Measurements from ENCODE around the gene TSPYL4.

Gene TSPYL4

DNA sequence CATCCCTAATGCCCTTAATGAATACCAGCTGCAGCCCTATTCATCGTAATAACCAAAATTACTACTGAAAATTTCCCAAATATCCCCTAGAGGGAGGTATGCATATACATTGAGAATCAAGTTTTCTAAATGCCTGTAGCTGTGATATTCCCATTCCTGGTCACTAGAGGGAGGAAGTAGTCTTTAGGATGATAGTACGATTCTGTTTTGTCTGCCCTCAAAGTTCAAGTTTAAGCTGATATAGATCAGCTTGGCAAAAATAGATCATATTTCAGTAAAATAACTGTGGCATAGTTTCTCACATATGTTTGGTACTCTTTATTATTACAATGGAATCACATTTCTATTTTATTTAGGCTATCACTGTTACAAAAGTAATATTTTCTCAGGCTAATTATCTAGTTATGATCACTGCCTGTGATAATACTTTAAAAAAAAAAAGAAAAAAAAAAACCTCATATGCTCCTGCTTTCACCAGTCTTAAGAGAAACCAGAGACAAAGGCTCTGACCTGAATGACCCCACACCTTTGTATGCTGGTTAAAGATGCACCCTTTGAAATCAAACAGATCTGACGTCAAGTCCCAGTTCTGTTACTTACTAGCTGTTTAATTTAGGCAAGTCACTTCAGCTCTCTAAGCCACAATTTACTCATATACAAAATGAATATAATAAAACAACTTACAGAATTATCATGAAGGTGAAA is 14.9 kb upstream of the TSPYL4 start:
- H2BK5ac ChIP-seq (ENCODE audit: low read length), result no peak overlapping the region
- no peaks in the 10 kb centered on the region for H3K4me1 ChIP-seq (ENCODE audit: control insufficient read depth, low read depth, low read length)
- no peak overlapping the region for H3K56ac ChIP-seq (ENCODE audit: low read length)
- no peak overlapping the region for H3K18ac ChIP-seq (ENCODE audit: low read length)
- H2AK5ac ChIP-seq (ENCODE audit: low read length), result no peak overlapping the region
- no peak overlapping the region for H2BK120ac ChIP-seq (ENCODE audit: low read depth, low read length)
- H3K23ac ChIP-seq (ENCODE audit: low read length), result no peak overlapping the region
- no CpG with 5 or more reads among the region's 3 CpGs for WGBS (ENCODE audit: extremely low coverage, insufficient coverage, low lambda C conversion rate)
- no peaks in the 10 kb centered on the region for H3K27me3 ChIP-seq (ENCODE audit: insufficient read depth, low read length, poor library complexity)
- no peak overlapping the region for H4K8ac ChIP-seq (ENCODE audit: low read depth, low read length)
- no peaks in the 10 kb centered on the region for H3K79me1 ChIP-seq (ENCODE audit: low read length)
- H3K9ac ChIP-seq (ENCODE audit: low read length), result no peak overlapping the region
- H3K4me2 ChIP-seq (ENCODE audit: low read length), result no peak overlapping the region
- no peak overlapping the region for H3K27ac ChIP-seq (ENCODE audit: low read depth, low read length)
- peak; percentile 85 for DNase-seq
- no peak overlapping the region for H4K5ac ChIP-seq (ENCODE audit: low read length)
- peaks cover 1% of the 10 kb centered on the region for H3K36me3 ChIP-seq (ENCODE audit: control insufficient read depth, insufficient read depth, low read length)
- H3K4me3 ChIP-seq (ENCODE audit: low read length), result no peak overlapping the region
- H3K4ac ChIP-seq (ENCODE audit: low read depth, low read length), result no peak overlapping the region
- no peaks in the 10 kb centered on the region for H3K79me2 ChIP-seq (ENCODE audit: control insufficient read depth, insufficient read depth, low read length)
- H2BK15ac ChIP-seq (replicated peaks; ENCODE audit: low read depth), result no peak overlapping the region

- H3K23ac ChIP-seq (ENCODE audit: low read length), result no peak overlapping the region
- H3K4ac ChIP-seq (ENCODE audit: low read depth, low read length), result no peak overlapping the region
- DNase-seq, result no peak
- no peaks in the 10 kb centered on the region for H3K27me3 ChIP-seq (ENCODE audit: insufficient read depth, low read length, poor library complexity)
- no CpG with 5 or more reads among the region's 3 CpGs for WGBS (ENCODE audit: extremely low coverage, insufficient coverage, low lambda C conversion rate)
- H3K36me3 ChIP-seq (ENCODE audit: control insufficient read depth, insufficient read depth, low read length), result peaks cover 1% of the 10 kb centered on the region
- no peaks in the 10 kb centered on the region for H3K79me2 ChIP-seq (ENCODE audit: control insufficient read depth, insufficient read depth, low read length)
- H3K4me3 ChIP-seq (ENCODE audit: low read length), result no peak overlapping the region
- H3K79me1 ChIP-seq (ENCODE audit: low read length), result no peaks in the 10 kb centered on the region
- H3K27ac ChIP-seq (ENCODE audit: low read depth, low read length), result no peak overlapping the region
- H3K56ac ChIP-seq (ENCODE audit: low read length), result no peak overlapping the region
- no peak overlapping the region for H2AK5ac ChIP-seq (ENCODE audit: low read length)
- H3K4me1 ChIP-seq (ENCODE audit: control insufficient read depth, low read depth, low read length), result no peaks in the 10 kb centered on the region
- no peak overlapping the region for H2BK120ac ChIP-seq (ENCODE audit: low read depth, low read length)
- no peak overlapping the region for H4K5ac ChIP-seq (ENCODE audit: low read length)
- H3K18ac ChIP-seq (ENCODE audit: low read length), result no peak overlapping the region
- no peak overlapping the region for H2BK15ac ChIP-seq (replicated peaks; ENCODE audit: low read depth)
- H3K9ac ChIP-seq (ENCODE audit: low read length), result no peak overlapping the region
- no peak overlapping the region for H4K8ac ChIP-seq (ENCODE audit: low read depth, low read length)
- no peak overlapping the region for H3K4me2 ChIP-seq (ENCODE audit: low read length)
- no peak overlapping the region for H2BK5ac ChIP-seq (ENCODE audit: low read length)
These were observed 14.1 kb upstream of the TSPYL4 start for GRCh38 chr6:116267836-116268588.

DNA sequence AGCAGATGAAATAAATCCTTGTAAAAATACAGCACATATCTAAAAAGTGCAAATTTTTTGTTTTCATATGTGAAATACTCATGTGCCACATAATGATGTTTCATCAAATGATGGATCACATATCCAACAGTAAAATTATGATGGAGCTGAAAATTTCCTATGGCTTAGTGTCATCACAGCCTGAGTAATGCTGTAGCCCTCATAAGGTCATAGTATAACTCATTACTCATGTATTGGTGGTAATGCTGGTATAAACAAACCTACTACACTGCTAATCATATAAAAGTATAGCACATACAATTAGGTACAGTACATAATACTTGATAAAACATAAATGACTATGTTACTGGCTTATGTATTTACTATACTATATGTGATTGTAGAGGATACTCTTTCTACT is 12.9 kb upstream of the TSPYL4 start:
- Histone ChIP-seq H2AK5ac (ENCODE audit: low read length) (no peak overlapping the region), H3K56ac (ENCODE audit: low read length) (no peak overlapping the region), H3K4me2 (ENCODE audit: low read length) (no peak overlapping the region), H2BK15ac (replicated peaks; ENCODE audit: low read depth) (no peak overlapping the region), H4K5ac (ENCODE audit: low read length) (no peak overlapping the region), H2BK120ac (ENCODE audit: low read depth, low read length) (no peak overlapping the region), H3K4ac (ENCODE audit: low read depth, low read length) (no peak overlapping the region), H3K36me3 (ENCODE audit: control insufficient read depth, insufficient read depth, low read length) (peaks cover 1% of the 10 kb centered on the region), H3K4me3 (ENCODE audit: low read length) (no peak overlapping the region), H4K8ac (ENCODE audit: low read depth, low read length) (no peak overlapping the region), H3K79me1 (ENCODE audit: low read length) (no peaks in the 10 kb centered on the region), H3K27me3 (ENCODE audit: insufficient read depth, low read length, poor library complexity) (no peaks in the 10 kb centered on the region), H3K27ac (ENCODE audit: low read depth, low read length) (no peak overlapping the region), H3K9ac (ENCODE audit: low read length) (no peak overlapping the region), H3K23ac (ENCODE audit: low read length) (no peak overlapping the region), H3K18ac (ENCODE audit: low read length) (no peak overlapping the region), H2BK5ac (ENCODE audit: low read length) (no peak overlapping the region), H3K4me1 (ENCODE audit: control insufficient read depth, low read depth, low read length) (no peaks in the 10 kb centered on the region), H3K79me2 (ENCODE audit: control insufficient read depth, insufficient read depth, low read length) (no peaks in the 10 kb centered on the region)
- DNase-seq, result no peak

DNA sequence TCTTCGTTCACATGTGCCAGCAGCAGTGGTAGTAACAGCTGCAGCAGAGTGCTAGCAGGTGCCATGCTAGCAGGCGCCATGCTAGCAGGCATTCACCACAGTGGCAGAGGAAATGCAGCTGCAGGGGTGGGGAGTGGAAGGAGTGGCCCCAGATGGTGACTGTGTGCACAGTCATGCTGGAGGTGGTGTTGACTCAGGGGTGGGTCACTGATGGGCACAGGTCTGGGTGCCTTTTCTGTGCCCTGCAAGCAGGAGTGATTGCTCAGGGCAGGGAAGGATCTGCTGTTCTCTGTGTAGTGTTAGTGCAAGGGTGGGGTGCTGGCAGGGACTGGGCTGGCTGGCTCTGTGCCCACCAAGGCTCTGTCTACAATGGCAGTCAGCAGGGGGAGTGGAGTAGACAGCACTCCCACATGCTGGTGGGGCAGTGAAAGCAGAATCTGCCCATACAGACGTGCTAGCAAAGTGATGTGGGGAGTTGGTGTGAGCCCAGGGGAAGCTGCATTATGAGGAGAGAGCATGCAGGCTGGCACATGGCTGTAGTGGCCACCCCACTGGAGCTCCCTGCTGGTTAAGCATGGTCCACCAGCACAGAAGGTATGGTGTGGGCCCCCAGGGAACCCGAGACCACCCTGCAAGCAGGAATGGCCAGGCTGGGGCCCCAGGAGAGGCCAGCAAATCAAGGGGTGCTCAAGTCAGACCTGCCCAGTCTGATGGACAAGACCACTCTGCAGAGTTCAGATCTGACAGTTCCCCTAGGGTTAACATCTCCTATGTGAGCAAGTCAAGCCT is 11.4 kb upstream of the TSPYL4 start:
- Histone ChIP-seq H3K18ac (ENCODE audit: low read length) (no peak overlapping the region), H3K27me3 (ENCODE audit: insufficient read depth, low read length, poor library complexity) (no peaks in the 10 kb centered on the region), H3K9ac (ENCODE audit: low read length) (no peak overlapping the region), H3K27ac (ENCODE audit: low read depth, low read length) (no peak overlapping the region), H3K4me3 (ENCODE audit: low read length) (no peak overlapping the region), H4K5ac (ENCODE audit: low read length) (no peak overlapping the region), H2BK5ac (ENCODE audit: low read length) (no peak overlapping the region), H2BK15ac (replicated peaks; ENCODE audit: low read depth) (no peak overlapping the region), H2AK5ac (ENCODE audit: low read length) (no peak overlapping the region), H3K4me1 (ENCODE audit: control insufficient read depth, low read depth, low read length) (no peaks in the 10 kb centered on the region), H3K4me2 (ENCODE audit: low read length) (no peak overlapping the region), H2BK120ac (ENCODE audit: low read depth, low read length) (no peak overlapping the region), H3K56ac (ENCODE audit: low read length) (no peak overlapping the region), H3K79me2 (ENCODE audit: control insufficient read depth, insufficient read depth, low read length) (no peaks in the 10 kb centered on the region), H3K36me3 (ENCODE audit: control insufficient read depth, insufficient read depth, low read length) (peaks cover 1% of the 10 kb centered on the region), H3K23ac (ENCODE audit: low read length) (no peak overlapping the region), H3K79me1 (ENCODE audit: low read length) (no peaks in the 10 kb centered on the region), H4K8ac (ENCODE audit: low read depth, low read length) (no peak overlapping the region), H3K4ac (ENCODE audit: low read depth, low read length) (no peak overlapping the region)
- no peak for DNase-seq
- WGBS (ENCODE audit: extremely low coverage, insufficient coverage, low lambda C conversion rate), result no CpG with 5 or more reads among the region's 4 CpGs

DNA sequence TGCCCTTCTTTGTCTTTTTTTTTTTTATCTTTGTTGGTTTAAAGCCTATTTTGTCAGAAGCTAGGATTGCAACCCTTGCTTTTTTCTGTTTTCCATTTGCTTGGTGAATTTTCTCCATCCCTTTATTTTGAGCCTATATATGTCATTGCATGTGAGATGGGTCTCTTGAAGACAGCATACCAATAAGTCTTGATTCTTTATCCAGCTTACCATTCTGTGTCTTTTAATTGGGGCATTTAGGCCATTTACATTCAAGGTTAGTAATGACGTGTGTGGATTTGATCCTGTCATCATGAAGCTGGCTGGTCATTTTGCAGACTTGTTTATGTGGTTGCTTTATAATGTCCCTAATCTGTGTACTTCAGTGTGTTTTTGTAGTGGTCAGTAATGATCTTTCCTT is 9.5 kb upstream of the TSPYL4 start:
- Histone ChIP-seq H3K79me2 (ENCODE audit: control insufficient read depth, insufficient read depth, low read length) (no peaks in the 10 kb centered on the region), H3K56ac (ENCODE audit: low read length) (no peak overlapping the region), H2BK5ac (ENCODE audit: low read length) (no peak overlapping the region), H3K4me1 (ENCODE audit: control insufficient read depth, low read depth, low read length) (no peaks in the 10 kb centered on the region), H3K27me3 (ENCODE audit: insufficient read depth, low read length, poor library complexity) (no peaks in the 10 kb centered on the region), H3K79me1 (ENCODE audit: low read length) (no peaks in the 10 kb centered on the region), H3K4me3 (ENCODE audit: low read length) (no peak overlapping the region), H4K5ac (ENCODE audit: low read length) (no peak overlapping the region), H3K27ac (ENCODE audit: low read depth, low read length) (no peak overlapping the region), H2AK5ac (ENCODE audit: low read length) (no peak overlapping the region), H3K4me2 (ENCODE audit: low read length) (no peak overlapping the region), H3K36me3 (ENCODE audit: control insufficient read depth, insufficient read depth, low read length) (no peaks in the 10 kb centered on the region), H3K18ac (ENCODE audit: low read length) (no peak overlapping the region), H3K23ac (ENCODE audit: low read length) (no peak overlapping the region), H3K9ac (ENCODE audit: low read length) (no peak overlapping the region), H4K8ac (ENCODE audit: low read depth, low read length) (no peak overlapping the region), H3K4ac (ENCODE audit: low read depth, low read length) (no peak overlapping the region), H2BK120ac (ENCODE audit: low read depth, low read length) (no peak overlapping the region), H2BK15ac (replicated peaks; ENCODE audit: low read depth) (no peak overlapping the region)
- DNase-seq, result no peak
- WGBS (ENCODE audit: extremely low coverage, insufficient coverage, low lambda C conversion rate), result no CpG with 5 or more reads among the region's 1 CpG

Measured in mesendoderm (in vitro differentiated cells).